Activated CD8-positive, alpha-beta T cell treated with anti-CD3 and anti-CD28 coated beads, Interleukin-2, amount 10 ng/mL, durations not matched to agents 7 days and 5 days (primary cell): ENCODE measurements around the gene FAM9C. TPM values are rescaled to one million over a fixed set of nuclear protein-coding genes. Genes with fewer than 3 reads are reported as not detected.
"Not testable (repeated sequence)": the region's sequence is repeated elsewhere in the genome, so short reads cannot be mapped to it uniquely, and the experiment has no call there.

ENCODE experiments used
- ATAC-seq: fragments of 150-1000 bp; cut with Tn5 transposase; one replicate; pipeline ENCODE4 v1.10.0; 2021; ENCODE audit warnings: moderate library complexity
- CTCF ChIA-PET: fragments of 350-600 bp; sonication (Branson Sonifier 250); formaldehyde crosslinking; loops from one replicate; lab custom pipeline; 2021; ENCODE audit warnings: antibody characterized with exemption; lab: Charles Lee
- POLR2A ChIA-PET: fragments of 350-600 bp; sonication (Branson Sonifier 250); formaldehyde crosslinking; loops from one replicate; lab custom pipeline; 2021; ENCODE audit warnings: antibody characterized with exemption; lab: Charles Lee
- DNase-seq: peaks from one replicate; pipeline ENCODE4 v3.0.0-alpha.2; 2020
- H3K27ac Mint-ChIP-seq: one replicate; pipeline ENCODE4 v1.8.0; 2021; ENCODE audit warnings: mild to moderate bottlenecking, mixed read lengths
- H3K27me3 Mint-ChIP-seq: one replicate; pipeline ENCODE4 v1.8.0; 2021; ENCODE audit warnings: low read depth, mixed read lengths
- H3K36me3 Mint-ChIP-seq: one replicate; pipeline ENCODE4 v1.8.0; 2021; ENCODE audit warnings: low read depth, mixed read lengths
- H3K4me1 Mint-ChIP-seq: one replicate; pipeline ENCODE4 v1.8.0; 2021; ENCODE audit warnings: low read depth, mixed read lengths
- H3K4me3 Mint-ChIP-seq: one replicate; pipeline ENCODE4 v1.8.0; 2021; ENCODE audit warnings: mild to moderate bottlenecking, mixed read lengths
- H3K9me3 Mint-ChIP-seq: one replicate; pipeline ENCODE4 v1.8.0; 2022; ENCODE audit warnings: mixed read lengths; ENCODE audit not compliant: insufficient read depth
- total RNA-seq, 2 experiments: library from RNA; stranded (reverse); gene quantifications; one replicate each; pipeline ENCODE4 v1.2.3, GENCODE V29; 2021

Gene FAM9C
- total RNA-seq, 2 experiments from 2014 or later, result not detected

DNA sequence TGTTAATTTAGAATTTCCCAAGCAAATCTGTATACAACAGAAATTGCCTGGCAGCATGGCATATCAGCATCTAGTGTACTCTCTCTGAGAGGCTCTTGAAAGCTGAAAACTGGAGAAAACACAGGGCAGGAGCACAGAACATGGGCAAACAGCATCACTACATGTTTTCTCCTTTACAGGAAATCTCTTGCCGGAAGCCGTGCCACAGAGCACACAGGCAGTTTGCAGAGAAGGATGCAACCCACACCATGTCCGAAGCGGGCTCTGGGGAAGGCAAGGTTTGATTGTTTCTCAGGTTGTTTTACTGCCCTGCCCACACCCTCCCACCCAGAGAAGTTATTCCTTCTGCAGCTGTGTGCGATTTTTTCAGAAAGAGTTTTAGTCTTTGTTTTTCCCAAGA is 41.1 kb upstream of the FAM9C start:
- CTCF ChIA-PET, result interaction anchor here (0.8 to 5.1 kb wide), 8 partner anchors 9 to 139 kb away, joined by 3 to 37 read pairs (median 6); no protein-coding TSS in a partner anchor

DNA sequence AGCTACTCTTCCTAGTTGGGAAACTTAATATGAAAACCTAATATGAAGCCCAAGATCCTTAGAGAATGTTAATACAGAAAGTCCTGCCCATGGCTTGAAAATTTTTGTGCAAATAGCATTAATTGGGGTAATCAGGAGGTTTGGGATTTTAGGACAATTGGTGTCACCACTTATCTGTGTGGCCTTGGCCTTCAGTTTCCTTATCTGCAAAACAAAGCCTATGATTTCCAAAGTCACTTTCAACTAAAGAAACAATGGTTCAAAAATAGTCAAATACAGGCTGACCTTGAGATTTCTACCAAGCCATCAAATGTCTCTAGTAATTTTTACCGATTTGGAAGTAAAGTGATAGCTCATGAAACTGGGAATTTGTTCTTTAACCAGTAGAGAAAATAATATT is 40.2 kb upstream of the FAM9C start:
- DNase-seq (no peak), ATAC-seq (no peak)
- Mint-ChIP-seq H3K36me3 (peaks cover 5% of the 10 kb centered on the region), H3K4me1 (peaks cover 94% of the 10 kb centered on the region), H3K9me3 (no peaks in the 10 kb centered on the region), H3K4me3 (no peak overlapping the region), H3K27ac (peak overlapping the region; percentile 43), H3K27me3 (no peaks in the 10 kb centered on the region)
- CTCF ChIA-PET, result interaction anchor here (2.4 to 5.1 kb wide), 4 partner anchors 83 to 138 kb away, joined by 7 to 37 read pairs (median 11); no protein-coding TSS in a partner anchor
- POLR2A ChIA-PET, result interaction anchor here (0.8 to 13.9 kb wide), 6 partner anchors 71 to 136 kb away, joined by 3 to 779 read pairs (median 26); partner anchors contain the start of gene TMSB4X

More for the DNA sequence above, 41.1 kb upstream of the FAM9C start:
- Mint-ChIP-seq H3K36me3 (peaks cover 5% of the 10 kb centered on the region), H3K4me1 (peaks cover 95% of the 10 kb centered on the region), H3K27ac (peak overlapping the region; percentile 98), H3K27me3 (no peaks in the 10 kb centered on the region), H3K9me3 (no peaks in the 10 kb centered on the region), H3K4me3 (peak overlapping the region; percentile 79)
- ATAC-seq (peak; percentile 36), DNase-seq (peak; percentile 74)
- POLR2A ChIA-PET, result interaction anchor here (0.6 to 13.9 kb wide), 12 partner anchors 9 to 137 kb away, joined by 3 to 779 read pairs (median 5); partner anchors contain the start of gene TMSB4X

DNA sequence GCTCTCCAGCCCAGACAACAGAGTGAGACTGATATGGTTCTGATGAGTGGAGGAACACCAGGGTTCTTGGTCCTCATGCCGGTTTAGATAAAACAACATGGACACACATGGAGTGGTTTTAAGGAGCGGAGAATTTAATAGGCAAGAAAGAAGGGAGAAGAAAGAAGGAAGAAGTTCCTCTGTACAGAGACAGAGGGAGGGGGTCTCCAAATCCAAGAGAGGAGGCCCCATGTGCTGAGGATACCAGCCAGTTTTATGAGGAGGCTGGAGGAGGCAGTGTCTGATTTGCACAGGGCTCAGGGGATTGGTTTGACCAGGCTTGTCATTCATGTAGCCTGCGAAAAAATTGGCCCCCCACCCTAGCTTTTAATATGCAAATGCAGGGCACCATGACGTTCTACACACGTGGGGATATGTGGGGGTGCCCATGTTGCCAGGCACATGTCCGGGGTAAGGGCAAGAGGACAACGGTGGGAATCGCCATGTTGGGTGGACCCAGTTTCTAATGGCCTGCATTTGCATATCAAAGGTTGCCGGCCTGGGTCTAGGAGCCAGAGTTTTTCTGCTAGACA is 39.4 kb upstream of the FAM9C start:
- H3K36me3 Mint-ChIP-seq, H3K27me3 Mint-ChIP-seq, H3K4me3 Mint-ChIP-seq, ATAC-seq, DNase-seq, H3K9me3 Mint-ChIP-seq, H3K27ac Mint-ChIP-seq: not testable (repeated sequence)
- peaks cover 94% of the 10 kb centered on the region for H3K4me1 Mint-ChIP-seq
- POLR2A ChIA-PET, result interaction anchor here (0.9 to 13.9 kb wide), 2 partner anchors 57 to 108 kb away, joined by 3 to 779 read pairs; partner anchors contain the start of gene TMSB4X
- CTCF ChIA-PET, result interaction anchor here (2.6 to 5.1 kb wide), 4 partner anchors 116 to 138 kb away, joined by 7 to 37 read pairs (median 14); no protein-coding TSS in a partner anchor

DNA sequence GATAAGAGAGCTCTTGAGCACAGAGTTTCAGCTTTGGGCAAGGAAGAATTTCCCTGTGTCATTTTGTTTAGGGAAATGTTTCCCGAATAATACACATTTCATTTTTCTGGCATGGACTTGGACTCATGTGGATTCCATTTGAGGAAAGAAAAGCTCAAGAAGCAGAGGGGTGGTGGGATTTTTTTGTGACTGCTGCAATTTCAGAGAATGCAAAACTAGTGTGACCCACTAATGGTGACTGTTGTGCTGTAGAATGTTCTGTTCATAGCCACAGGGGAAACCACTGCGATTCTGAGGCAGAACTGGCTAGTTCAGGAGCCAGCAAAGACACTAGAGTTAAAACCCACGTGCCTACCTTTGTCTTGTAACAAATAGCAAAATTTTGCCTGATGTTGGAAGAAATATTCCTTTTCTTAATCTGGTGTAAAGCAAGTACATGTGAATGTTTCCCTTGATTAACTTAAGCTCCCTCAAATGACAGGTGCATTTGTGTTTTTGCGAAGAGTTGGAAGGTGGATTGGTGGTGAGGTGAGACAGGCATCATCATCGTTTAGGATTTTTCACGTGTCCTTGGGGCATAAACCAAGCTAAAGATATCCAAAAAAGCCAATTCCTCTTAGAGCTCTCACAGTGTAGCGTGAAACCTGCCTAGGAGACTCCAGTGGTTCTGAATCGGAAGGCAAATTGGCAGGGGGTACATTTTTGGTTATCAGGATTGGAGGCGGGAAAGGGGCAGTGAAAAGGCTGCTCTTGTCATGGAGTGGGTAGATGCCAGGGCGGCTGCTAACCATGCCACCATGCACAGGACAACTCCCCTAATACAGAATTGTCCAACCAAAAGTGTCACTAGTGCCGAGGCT is 38.0 kb upstream of the FAM9C start:
- ChIA-PET CTCF (interaction anchor here (0.6 to 3.2 kb wide), 16 partner anchors 8 to 136 kb away, joined by 3 to 16 read pairs (median 5); partner anchors contain the start of gene TMSB4X), POLR2A (interaction anchor here (0.6 to 13.9 kb wide), 18 partner anchors 8 to 405 kb away, joined by 3 to 779 read pairs (median 3); partner anchors contain the start of gene TMSB4X)
- DNase-seq (peak; percentile 49), ATAC-seq (peak; percentile 49)
- Mint-ChIP-seq H3K36me3 (peaks cover 4% of the 10 kb centered on the region), H3K9me3 (no peaks in the 10 kb centered on the region), H3K4me3 (peak overlapping the region; percentile 63), H3K4me1 (peaks cover 92% of the 10 kb centered on the region), H3K27ac (peak overlapping the region; percentile 95), H3K27me3 (no peaks in the 10 kb centered on the region)

DNA sequence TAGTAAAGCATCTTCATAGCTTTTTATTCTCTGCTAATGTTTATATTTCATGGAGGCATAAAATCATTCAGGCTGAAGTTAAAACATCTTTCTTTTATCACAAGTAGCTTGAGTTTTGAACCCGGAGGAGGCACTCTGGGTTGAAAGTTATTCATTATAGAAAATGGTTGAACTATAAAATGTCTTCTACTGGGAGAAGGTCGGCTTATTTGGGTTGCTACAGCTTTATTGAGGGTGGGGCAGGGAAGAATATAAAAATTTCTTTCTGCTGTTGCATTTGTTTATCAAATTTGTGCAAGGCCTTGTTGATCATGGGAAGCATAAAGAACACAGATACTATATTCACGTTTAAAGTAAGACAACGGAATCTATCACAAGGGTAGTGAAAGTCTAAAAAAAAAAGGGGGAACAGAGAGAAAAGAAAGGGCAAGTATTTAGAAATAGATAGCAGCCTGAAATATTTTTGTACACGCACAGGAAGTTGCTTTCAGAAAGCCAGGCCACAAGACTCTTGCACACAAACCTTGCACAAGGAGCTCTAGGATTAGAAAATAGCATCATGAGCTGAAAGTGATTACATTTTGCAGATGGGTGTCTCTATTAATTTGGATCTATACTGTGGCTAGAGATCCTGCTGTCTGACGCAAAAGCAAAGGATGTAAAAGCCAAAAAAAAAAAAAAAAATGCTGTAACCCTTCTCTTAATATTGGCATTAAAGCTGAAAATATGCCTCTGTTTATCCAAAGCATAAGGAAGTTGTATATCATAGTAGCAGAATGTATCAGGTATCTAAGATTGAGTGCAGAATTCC is 37.2 kb upstream of the FAM9C start:
- ChIA-PET POLR2A (interaction anchor here (0.6 to 13.9 kb wide), 19 partner anchors 9 to 406 kb away, joined by 3 to 779 read pairs (median 3); partner anchors contain the start of gene TMSB4X), CTCF (interaction anchor here (0.6 to 3.2 kb wide), 19 partner anchors 9 to 406 kb away, joined by 3 to 16 read pairs (median 4); partner anchors contain the start of gene TMSB4X)
- Mint-ChIP-seq H3K27me3 (no peaks in the 10 kb centered on the region), H3K27ac (peak overlapping the region; percentile 95), H3K4me3 (peak overlapping the region; percentile 63), H3K9me3 (no peaks in the 10 kb centered on the region), H3K36me3 (peaks cover 5% of the 10 kb centered on the region), H3K4me1 (peaks cover 90% of the 10 kb centered on the region)
- peak; percentile 27 for ATAC-seq
- DNase-seq, result no peak

DNA sequence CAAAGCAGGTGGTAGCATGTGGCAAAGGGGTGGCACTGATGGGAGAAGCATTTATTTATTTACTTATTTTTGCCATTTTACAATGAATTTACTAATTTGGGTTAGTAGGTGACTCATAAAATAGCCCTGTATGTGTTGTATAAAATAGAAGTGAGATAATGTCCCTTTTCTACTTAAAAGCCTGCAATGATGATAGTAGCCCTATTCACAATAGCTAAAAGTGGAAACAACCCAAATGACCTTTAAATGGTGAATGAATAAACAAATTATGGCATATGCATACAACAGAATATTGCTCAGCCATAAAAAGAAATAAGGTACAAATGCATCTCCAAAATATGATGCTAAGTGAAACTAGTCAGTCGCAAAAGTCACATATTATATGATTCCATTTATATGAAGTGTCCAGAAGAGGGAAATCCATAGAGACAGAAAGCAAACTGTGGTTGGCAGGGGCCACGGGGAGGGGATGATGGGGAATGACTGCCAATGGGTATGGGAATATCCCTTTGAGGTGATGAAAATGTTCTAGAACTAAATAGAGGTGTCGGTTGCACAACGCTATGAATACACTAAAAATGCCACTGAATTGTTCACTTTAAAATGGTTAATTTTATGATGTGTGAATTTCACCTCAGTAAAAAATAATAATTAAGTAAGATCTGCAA is 35.8 kb upstream of the FAM9C start:
- Mint-ChIP-seq H3K4me3 (no peak overlapping the region), H3K27me3 (no peaks in the 10 kb centered on the region), H3K9me3 (no peaks in the 10 kb centered on the region), H3K4me1 (peaks cover 92% of the 10 kb centered on the region), H3K27ac (peak overlapping the region; percentile 95), H3K36me3 (peaks cover 10% of the 10 kb centered on the region)
- no peak for DNase-seq
- POLR2A ChIA-PET, result interaction anchor here (0.6 to 13.9 kb wide), 3 partner anchors 100 to 105 kb away, joined by 3 to 779 read pairs (median 8); partner anchors contain the start of gene TMSB4X
- no peak for ATAC-seq
- CTCF ChIA-PET, result interaction anchor here (0.9 to 3.2 kb wide), 2 partner anchors 67 to 83 kb away, joined by 3 to 11 read pairs; no protein-coding TSS in a partner anchor

DNA sequence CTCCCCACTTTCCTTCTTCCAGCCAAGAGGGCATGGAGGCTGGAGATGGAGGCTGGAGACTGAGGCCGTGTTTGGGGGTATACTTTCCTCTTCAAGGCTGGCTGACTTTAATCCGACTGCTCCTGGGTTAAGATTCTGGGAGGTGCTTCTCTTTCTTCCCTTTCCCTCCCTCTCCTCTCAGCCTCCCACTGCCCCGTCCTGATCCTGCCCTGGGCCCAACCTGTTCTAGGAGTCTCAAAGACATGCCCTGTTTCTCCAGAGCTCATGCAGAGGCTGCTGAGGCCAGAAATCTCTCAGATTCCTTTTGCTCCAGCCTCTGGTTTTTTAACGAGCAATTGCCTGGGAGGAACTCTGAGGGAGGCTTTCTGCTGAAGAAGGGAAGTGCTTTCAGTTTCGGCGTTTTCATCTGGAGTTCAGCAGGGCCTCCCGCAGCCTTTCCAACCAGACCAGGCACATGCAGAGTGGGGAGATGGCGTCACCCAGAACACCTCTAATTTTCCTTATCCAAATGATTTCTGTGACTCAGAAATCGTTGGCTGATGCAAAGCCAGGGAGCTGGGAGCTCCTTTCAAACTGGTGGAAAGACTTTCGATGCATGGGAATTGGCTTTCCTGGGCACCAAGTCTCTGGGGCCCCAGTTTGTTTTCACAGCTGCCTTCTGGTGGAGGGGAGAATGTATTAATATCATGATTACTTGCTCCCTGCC is 34.5 kb upstream of the FAM9C start:
- DNase-seq (no peak), ATAC-seq (no peak)
- Mint-ChIP-seq H3K36me3 (peaks cover 10% of the 10 kb centered on the region), H3K4me3 (peak overlapping the region; percentile 58), H3K27me3 (no peaks in the 10 kb centered on the region), H3K27ac (peak overlapping the region; percentile 86), H3K9me3 (no peaks in the 10 kb centered on the region), H3K4me1 (peaks cover 92% of the 10 kb centered on the region)
- POLR2A ChIA-PET, result interaction anchor here (0.5 to 2.0 kb wide), 3 partner anchors 99 to 102 kb away, joined by 3 to 8 read pairs (median 3); no protein-coding TSS in a partner anchor
- CTCF ChIA-PET, result no interaction called here

DNA sequence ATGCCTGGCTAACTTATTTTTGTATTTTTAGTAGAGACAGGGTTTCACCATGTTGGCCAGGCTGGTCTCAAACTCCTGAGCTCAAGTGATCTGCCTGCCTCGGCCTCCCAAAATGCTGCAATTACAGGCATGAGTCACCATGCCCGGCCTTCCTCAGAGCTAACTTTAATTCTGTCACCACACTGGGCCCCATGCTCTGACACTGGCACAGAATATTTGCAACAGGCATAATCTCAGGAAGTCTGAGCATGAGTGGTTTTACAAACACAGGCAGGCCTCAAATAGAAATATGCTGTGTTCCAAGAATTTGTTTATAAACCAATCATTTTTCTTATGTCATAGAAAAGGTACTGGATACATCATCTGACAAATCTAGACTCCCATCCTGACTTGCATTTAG is 32.7 kb upstream of the FAM9C start:
- Mint-ChIP-seq H3K36me3 (peaks cover 10% of the 10 kb centered on the region), H3K4me3 (no peak overlapping the region), H3K27me3 (no peaks in the 10 kb centered on the region), H3K27ac (peak overlapping the region; percentile 81), H3K9me3 (no peaks in the 10 kb centered on the region), H3K4me1 (peaks cover 78% of the 10 kb centered on the region)
- POLR2A ChIA-PET, result interaction anchor here (0.8 to 7.3 kb wide), 8 partner anchors 8 to 130 kb away, joined by 3 to 73 read pairs (median 9); partner anchors contain the start of gene TMSB4X
- peak; percentile 38 for DNase-seq
- CTCF ChIA-PET, result interaction anchor here (0.8 to 1.5 kb wide), 7 partner anchors 9 to 130 kb away, joined by 3 to 6 read pairs (median 4); no protein-coding TSS in a partner anchor
- ATAC-seq, result peak; percentile 38

DNA sequence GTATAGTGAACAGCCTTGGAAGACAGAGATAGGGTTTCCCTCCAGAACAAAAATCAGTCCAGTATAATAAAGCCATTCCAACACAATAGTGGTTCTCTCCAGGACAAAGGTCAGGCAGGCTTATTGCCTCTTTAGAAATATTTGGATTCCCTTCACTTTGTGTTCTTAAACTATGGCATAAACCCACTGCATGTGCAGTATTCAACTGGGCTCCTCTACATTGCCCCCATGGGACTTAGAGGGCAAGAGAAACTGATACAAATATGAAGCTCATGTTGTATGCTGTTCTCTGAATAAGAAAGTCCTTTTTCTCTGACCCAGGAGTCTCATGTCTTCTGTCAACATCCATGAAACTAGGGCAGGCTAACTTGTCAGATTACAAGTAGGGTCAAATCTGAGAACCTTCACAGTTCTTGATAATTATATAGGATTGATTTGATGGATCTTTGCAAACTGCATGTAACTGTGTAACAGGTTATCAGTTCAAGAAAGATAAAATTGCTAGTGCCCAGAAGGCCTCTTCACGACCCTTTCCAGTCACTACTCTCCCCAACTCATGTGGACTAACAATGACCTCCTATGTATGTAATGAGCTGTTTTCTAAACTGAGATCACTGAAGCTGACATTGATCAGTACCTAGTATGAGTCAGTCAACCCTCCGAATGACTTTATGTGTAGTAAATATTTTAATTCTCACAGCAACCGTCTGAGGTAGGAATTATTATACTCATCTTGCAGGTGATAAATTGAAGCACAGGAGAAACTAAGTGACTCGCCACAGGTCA is 31.9 kb upstream of the FAM9C start:
- Mint-ChIP-seq H3K36me3 (peaks cover 10% of the 10 kb centered on the region), H3K27me3 (no peaks in the 10 kb centered on the region), H3K9me3 (peaks cover 4% of the 10 kb centered on the region), H3K4me1 (peaks cover 70% of the 10 kb centered on the region), H3K4me3 (no peak overlapping the region), H3K27ac (peak overlapping the region; percentile 49)
- DNase-seq, result no peak
- POLR2A ChIA-PET, result interaction anchor here (0.8 to 7.3 kb wide), 9 partner anchors 9 to 130 kb away, joined by 3 to 73 read pairs (median 10); partner anchors contain the start of gene TMSB4X
- peak; percentile 45 for ATAC-seq
- CTCF ChIA-PET, result interaction anchor here (0.7 to 1.5 kb wide), 8 partner anchors 9 to 130 kb away, joined by 3 to 6 read pairs (median 4); no protein-coding TSS in a partner anchor
